NCI-H460 (cell line): ENCODE results near the gene ARMH4. TPM values are rescaled to one million over a fixed set of nuclear protein-coding genes. Genes with fewer than 3 reads are reported as not detected.

ENCODE experiments used
- DNase-seq: peaks from one replicate; pipeline ENCODE4 v3.0.0-alpha.2; 2016; ENCODE audit warnings: low read depth; ENCODE audit errors: extremely low read depth
- total RNA-seq: library from RNA; depleted of rRNA; stranded (reverse); fragments of >200 nt; shearing (Covaris generic); gene quantifications from 2 replicates; pipeline ENCODE4 v1.2.3, GENCODE V29; 2014

The ARMH4 gene
- total RNA-seq, 1 experiment from 2014 or later, result 1.2 TPM

DNA sequence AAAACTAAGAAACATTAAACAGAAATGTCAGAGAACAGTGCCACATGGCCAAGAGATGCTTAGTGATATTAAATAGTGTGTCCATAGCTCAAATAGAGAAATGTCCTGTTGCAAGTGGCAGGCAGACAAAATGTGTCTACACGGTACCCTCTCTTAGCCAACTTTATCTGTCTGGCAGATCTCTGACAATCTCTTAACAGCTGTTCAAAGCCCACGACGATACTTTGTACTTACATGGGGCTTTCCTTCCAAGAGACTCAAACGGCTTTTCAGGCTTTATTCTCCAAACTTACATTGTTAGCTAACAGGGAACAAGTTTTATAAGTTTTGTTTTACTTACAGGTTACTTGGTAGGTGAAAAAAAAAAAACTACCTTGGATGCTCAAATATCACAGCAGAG, 45.6 kb downstream of the ARMH4 start:
- no peak for DNase-seq

DNA sequence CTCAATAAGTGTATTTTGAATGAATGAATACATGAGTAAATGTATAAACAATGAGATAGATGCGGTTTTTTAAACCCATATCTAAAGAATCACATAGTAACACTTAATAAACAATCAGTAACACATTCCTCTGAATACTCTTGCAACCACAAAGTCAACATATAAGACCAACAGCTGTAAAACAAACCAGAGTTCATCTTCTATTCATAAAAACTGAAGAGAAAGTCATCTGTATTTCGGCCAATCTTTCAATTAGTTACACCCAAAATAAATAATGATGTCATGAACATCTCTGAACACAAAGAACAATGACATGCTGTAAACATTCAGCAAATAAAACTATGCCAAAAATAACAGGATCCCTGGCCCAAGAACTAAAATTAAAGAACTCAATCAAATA, 47.2 kb downstream of the ARMH4 start:
- DNase-seq, result no peak

DNA sequence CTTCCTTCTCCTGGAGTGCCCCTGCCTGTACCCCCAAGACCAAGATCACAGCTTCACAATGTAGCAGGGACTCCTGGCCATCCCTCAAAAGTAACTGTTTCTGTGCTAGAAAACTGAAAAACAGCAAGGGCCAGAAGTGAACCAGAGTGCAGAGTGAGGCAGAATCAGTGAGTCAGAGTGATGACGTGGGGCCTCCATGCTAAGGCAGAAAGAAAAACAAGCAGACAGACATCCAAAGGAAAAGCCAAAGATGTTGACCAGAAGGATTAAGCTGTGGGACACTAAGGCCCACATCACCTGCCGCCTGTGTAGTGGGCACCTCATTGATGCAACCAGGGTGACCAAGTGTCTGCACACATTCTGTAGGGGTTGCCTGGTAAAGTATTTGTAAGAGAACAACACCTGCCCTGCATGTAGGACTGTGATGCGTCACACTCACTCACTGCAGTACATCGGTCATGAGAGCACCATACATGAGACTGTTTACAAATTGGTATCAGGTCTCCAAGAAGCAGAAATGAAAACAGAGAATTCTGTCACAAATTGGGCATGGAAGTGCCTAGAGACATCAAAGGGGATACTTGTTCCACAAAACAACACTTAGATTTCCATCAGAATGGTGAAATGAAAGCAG, 51.2 kb downstream of the ARMH4 start:
- DNase-seq, result no peak

DNA sequence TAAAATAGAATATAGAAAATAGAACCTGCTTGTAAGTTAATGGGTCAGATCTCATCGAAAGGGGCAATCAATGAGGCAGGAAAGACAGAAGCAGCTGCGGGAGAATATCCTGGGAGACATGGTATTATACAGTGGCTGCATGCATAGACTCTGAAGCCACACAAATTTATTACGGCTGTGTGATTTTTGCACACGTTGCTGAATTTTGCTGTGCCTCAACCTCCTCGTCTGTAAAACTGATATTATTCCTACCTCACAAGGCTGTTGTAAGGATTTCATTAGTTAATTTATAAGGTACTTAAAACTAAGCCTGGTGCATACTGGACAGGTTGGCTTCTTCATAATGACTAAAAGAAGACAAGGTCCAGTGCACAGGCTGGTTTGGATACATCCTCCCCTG, 52.3 kb downstream of the ARMH4 start:
- no peak for DNase-seq

DNA sequence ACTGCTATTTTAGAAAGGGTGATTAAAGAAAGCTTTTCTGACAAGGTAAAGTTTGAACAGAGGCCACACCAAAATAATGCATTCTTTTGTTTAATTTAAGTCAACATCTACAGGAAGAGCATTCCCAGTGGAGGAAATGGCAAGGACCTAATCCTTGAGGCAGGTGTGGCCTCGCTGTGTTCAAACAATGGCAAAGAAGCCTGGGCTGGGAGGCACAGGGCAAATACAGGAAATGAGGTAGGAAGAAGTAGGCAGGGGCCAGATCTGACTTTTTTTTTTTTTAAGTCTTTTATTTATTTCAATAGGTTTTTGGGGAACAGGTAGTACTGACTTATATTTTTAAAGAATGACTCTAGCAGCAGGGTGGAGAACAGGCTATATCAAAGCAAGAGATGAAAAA, 53.5 kb downstream of the ARMH4 start:
- DNase-seq, result no peak

DNA sequence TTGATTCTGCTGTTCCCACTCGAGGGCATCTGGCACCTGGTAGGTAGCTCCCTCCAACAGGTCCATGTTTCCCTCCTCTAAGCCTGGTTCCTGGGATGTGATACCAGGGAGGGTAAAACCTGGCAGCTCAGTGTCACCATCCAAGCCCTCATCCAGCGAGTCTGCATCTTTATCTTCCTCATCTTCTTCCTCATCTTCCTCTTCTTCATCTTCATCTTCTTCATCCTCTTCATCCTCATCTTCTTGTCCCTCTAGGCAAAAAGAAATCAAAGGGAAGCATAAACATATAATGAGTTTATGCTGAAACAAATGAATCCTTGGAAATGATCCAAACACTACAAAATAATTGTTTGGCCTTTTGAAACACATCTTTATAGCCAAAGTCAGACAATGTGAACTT, 55.3 kb downstream of the ARMH4 start:
- DNase-seq, result no peak

DNA sequence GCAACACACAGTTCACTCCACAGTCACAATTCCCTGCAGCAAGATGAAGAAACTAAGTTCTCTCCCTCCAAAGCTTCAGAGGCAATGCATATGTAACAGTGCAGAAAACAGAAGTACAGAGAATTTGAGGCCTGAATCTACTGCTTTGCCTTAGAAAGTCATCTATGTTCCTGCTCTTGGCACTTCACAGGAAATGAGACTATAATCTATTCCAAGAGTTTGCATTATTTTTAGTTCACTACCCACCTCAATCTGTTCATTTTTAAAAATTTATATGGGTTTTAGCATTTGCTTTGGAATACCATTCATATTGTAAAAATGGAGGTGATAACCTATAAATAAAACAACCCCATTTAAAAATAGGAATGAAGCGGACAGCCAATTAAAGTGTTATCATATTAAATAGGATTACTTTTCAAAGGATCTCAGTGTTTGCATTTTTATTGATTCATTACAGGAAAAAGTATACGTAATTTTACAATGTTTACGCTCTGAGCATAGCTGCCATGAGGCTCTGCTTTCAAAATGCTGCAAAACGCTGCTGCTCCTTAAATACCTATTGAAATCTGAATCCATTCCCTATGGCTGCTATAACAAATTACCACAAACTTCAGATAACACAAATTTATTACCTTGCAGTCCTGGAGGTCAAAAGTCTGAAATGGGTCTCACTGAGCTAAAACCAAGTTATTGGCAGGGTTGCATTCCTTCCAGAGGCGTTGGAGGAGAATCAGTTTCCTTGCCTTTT, 60.0 kb downstream of the ARMH4 start:
- DNase-seq, result no peak

DNA sequence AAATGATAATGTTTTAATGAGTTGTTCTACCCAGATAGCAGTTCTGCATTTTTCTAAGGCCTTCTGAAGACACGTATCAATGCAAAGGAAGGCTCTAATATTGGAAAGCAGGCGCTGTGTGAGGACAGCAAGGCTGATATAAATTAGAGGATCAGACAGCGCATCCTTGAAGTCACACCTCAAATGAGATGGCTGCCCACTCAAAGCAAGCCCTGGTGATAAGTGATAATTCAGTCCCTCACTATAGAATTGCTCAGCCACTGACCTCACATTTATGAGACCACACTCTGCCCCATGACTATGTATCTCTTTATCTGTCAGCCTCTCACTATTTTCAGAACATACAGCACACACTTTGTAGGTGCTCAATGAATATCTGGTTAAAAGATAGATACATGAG, 62.4 kb downstream of the ARMH4 start:
- no peak for DNase-seq

DNA sequence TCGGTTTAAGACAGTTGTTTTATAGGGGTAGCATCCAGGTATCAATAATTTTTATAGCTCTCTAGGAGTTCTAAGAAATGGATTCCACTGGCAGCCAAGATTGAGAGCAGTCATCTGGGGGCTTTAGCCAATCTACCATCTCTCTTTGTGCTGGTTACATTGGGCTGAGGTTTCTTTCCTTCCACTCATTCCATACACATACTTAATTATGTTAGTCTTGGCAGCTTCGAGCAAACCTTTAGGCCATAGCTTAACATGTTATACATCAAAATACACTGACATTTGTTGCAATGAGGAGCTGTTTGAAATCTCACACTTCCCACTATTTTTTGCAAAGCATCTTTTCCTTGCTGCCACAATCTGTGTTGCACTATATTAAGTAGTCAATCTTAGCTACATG, 63.1 kb downstream of the ARMH4 start:
- DNase-seq, result no peak

DNA sequence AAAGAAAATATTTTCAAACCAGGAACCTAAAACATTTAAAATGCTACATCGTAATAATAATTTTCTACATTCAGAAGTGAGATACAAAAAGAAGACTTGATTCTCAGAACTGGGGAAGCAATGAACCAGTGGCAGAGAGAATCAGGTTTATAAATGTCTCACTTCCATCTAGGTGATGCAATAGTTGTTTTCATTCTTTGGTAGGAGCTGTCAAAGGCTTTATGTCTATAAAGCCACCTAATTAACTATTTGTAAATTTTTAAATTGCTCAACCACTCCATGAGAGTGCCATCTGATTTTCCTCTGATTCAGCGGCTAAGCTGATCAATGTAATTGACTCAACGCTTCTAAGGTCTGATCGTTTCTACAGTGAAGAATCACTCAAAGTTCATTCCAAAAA, 66.1 kb downstream of the ARMH4 start:
- DNase-seq, result no peak

DNA sequence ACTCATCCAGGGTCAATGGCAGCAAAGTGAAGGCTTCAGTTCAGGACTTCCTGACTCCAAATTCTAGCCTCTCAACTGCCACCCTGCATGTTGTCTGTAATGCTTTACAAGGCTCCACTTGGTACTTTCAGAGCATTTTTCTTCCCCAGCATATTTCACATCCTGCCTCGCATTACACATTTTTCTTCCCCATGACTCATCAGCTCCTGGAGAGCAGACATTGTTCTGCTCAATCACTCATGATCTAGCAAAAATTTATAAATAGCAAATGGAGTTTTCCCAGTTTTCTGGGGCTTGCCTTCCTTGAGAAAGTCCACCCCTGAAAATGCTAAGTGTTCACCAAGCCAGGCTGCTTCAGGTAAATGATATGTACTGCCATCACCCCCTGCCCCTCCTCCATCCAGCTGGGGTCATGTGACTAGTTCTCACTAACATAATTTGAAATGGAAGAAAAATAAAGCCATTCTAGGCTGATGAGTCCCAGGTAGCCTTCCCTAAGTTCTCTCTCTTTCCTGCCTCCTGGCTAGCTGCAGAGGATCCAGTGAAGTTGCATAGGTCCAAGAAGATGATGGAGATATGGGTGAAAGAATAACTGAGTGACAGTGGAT, 69.4 kb downstream of the ARMH4 start:
- DNase-seq, result peak; percentile 64

DNA sequence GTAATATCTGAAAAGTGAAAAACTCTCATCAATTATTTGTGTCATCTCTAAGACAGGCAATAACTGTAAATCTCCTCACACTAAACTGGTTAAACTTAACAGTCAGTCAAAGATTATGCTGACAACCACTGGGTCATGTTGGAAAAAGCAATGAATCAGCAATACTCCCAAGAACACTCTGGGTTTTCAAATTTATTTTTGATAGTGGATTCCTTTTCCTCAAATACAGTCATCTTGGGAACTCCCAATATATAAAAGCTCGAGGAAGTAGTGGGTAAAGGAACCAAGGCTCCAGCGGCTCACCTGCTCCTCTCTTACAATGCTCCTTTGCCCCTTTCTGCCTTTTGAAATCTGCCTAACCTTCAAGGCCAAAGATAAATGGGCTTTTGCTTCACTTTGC, 70.0 kb downstream of the ARMH4 start:
- DNase-seq, result no peak

DNA sequence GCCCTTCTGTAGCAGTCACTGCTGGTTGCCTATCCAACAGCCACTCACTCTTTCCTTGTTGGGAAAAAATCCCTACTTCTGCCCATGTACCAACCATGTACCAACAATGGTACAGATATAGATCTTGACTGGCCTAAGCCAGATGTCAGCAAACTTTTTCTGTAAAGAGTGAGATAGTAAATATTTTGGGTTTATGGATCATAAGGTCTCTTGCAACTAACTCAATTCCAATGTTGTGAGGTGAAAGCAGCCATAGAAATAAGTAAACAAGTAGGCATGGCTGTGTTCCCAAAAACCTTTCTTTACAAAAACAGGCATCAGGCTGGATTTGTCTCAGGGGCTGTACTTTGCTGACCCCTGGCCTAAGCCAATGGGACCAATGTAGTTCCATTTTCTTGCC, 73.5 kb downstream of the ARMH4 start:
- no peak for DNase-seq

DNA sequence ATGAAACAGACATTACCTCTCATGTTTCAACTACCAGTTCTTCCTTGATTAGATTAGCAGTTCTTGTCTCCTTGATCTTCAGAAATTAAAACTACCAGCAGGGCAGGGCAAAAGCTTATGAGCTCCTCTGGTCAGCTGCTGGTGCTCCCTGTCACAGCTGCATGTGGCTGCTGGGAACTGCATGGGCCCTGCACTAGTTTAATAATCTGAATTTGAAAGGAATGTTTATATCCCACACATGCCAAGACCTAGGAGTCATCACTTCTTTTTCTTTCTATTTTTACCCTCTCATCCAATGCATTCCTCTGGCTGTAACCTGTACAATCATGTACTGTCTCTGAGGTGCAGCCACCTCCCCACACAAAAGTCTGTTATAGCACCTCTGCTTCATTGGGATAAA, 73.9 kb downstream of the ARMH4 start:
- no peak for DNase-seq

DNA sequence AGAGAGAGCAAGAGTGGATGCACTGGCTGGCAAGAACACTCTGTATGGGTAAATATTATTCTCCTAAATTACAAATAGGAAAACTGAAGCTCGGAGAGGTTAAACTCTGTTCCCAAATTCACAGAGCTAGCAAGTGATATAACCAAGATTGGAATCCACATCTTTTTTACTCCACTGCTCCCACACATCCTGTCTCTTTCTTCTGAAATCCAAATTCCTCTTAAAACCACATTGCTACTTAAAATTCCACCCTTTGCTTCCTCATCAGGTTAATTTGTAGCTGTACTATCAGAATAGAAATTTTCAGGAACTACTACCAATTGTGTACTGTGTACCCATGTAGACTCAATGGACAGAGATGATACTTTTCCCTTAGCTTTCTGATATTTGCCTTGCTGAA, 74.4 kb downstream of the ARMH4 start:
- no peak for DNase-seq

DNA sequence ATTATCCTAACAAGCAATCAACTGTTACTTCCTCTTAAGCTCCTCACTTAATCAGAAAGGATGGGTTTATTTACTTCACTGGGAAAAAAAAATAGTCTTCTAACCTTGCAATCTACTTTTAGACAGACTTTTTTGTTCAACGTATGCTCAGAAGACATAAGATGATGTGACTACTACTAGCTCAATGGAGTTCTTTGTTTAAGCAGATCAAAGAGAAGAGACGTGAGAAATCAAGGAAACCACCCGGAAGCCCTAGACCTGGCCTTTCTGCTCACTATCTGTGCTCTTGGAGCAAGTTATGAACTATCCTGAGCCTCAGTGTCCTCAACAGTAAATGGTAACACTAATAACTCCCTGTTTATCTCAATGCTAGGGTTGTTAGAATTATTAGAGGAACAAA, 78.5 kb downstream of the ARMH4 start:
- DNase-seq, result no peak

DNA sequence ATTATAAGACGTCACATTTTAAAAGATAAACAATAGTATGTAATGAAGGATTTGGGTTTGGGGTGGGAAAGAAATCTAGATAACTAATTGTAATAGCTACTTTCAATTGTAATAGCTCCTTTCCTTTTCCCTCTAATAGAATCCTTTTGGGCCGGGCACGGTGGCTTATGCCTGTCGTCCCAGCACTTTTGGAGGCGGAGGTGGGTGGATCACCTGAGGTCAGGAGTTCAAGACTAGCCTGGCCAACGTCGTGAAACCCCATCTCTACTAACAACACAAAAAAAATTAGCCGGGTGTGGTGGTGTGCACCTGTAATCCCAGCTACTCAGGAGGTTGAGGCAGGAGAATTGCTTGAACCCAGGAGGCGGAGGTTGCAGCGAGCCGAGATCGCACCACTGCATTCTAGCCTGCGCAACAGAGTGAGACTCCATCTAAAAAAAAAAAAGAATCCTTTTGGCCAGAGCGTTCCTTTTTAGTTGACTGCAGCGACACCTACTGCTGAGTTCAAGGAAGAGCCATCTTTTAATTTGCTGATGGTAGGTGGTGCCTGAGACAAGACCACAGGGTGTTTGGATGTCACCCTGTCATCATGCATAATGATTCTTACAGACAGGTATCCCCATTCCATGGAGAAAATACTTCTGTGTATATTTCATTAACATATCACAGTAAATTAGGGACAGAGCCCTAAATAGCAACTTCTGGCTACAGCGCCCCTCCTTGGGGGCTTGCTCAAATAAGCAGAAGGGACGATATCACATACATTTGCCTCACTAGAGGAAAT, 79.5 kb downstream of the ARMH4 start:
- peak; percentile 65 for DNase-seq

DNA sequence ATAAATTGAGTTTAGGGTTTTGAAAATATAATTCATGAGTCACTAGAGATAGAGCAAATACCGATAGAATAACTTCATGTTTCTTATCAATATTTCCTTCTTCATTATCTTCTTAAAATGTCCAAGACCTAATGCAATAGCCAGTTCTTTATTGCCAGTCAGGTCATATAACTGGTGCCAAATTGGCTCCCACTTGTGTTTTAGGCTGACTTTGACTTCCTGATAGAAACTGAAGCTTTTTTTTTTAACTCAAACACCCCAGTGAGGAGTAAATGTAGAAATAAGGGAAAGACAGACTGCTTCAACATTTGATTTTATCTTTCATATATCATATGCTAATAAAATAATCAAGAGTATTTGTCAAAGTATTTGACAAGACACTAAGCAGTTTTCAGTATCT, 80.7 kb downstream of the ARMH4 start:
- no peak for DNase-seq

DNA sequence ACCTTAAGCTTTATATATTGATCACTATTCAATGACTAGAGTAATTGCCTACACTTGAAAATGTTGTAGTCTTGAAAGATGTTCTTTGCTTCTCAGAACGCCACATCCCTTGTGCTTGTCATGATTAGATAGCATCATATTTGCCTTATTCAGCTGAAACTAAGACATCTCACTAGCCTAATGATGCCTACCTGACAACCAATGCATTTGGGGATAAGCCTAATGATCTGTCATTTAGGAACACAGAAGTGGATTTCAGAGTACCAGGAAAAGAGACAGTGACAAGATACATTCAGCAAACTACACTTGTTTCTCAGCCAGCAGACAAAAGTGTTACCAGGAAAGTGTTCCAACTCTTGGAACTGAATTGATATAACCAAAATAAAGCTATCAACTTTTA, 83.7 kb downstream of the ARMH4 start:
- DNase-seq, result no peak

DNA sequence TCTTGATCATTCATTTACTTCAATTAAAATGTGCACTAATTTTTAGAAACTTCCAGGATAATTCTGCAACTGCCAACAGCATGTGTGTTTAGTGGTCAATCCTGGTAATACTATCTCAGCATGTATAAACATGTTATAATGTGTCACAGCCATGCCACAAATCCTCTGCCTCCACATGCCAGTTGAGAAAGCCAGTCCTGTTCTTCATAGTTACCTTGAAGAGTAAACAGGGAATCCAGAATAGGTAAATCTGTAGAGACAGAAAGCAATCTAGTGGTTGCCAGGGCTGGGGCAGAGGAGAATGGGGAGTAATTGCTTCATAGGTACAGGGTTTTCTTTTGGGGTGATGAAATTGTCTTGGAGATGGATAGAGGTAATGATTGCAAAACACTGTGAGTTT, 85.9 kb downstream of the ARMH4 start:
- no peak for DNase-seq

DNA sequence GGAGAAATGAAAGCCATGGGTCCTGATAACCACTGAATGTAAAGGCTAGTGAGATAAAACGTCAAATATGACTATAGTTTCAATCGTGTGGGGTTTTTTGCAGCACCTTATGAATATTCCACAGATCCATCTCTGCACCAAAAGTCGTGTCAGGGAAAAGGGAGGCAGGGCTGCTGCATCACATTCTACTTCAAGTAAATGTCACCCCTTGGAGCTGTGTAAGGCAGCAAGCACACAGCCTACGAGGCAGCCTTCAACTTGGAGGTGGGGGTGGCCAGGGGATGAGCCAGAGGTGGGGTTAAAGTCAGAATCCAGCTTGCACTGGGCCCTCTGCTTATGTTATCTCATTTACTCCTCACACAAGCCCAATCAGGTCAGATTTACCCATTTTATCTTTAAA, 90.4 kb downstream of the ARMH4 start:
- DNase-seq, result no peak

DNA sequence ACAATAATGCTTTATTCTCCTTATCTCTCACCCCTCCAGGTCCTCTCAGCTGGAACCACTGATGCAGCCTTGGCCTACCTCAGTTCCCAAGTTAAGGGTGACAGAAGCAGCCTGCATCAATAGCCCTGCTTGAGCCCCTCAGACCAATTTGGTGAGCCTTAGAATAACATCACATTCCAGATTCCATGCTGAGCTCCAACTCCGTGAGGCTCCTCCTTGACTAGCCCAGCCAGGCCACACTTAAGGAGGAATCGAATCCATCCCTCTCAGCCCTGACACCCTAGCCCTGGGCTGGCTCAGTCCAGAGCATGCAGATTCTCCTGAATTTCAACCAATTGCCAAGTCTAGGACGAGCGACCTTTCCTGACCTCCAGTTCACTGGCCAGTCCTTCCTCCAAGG, 91.1 kb downstream of the ARMH4 start:
- no peak for DNase-seq
